HG03378 (cell line): Measurements from ENCODE around the gene HSD3B7.
"Not testable (repeated sequence)": the region's sequence is repeated elsewhere in the genome, so short reads cannot be mapped to it uniquely, and the experiment has no call there.

ENCODE experiments used
- ATAC-seq: cut with Tn5 transposase; IDR thresholded peaks from one replicate; pipeline ENCODE4 v1.9.1; 2021; ENCODE audit warnings: mild to moderate bottlenecking, moderate library complexity; ENCODE audit not compliant: unreplicated experiment

HSD3B7 gene

GRCh38 chr16:30998852-30999761 is 14.1 kb downstream of the HSD3B7 start:
- no peak for ATAC-seq

- no peak for ATAC-seq
Observed at GRCh38 chr16:31000671-31001382, 15.8 kb downstream of the HSD3B7 start.

GRCh38 chr16:31001507-31002249 is 16.7 kb downstream of the HSD3B7 start:
- no peak for ATAC-seq

GRCh38 chr16:31002250-31002700 is 17.3 kb downstream of the HSD3B7 start:
- ATAC-seq: no peak

DNA sequence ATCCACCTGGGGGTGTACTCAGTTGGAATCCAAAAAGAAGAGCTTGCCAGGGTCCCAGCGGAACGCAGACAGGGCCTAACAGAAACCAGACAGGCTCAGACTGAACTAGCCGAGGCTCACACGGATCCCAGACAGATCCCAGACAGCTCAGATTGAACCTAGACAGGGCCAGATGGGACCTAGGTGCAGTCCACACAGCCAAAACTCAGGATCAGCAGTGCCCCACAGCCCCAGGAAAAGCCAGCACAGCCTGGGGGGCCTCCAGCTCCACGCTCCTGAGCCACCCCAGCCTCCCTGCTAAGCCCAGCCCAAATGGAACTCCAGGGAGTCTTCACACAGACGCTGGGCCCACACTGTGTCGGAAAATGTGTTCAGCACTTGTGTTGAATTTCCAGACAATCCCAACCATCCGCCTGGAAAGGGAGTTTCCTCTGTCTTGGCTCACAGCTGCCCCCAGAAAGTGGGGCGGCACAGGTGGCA is 17.9 kb downstream of the HSD3B7 start:
- no peak for ATAC-seq

- ATAC-seq: no peak
Observed at GRCh38 chr16:31003744-31004143, 18.7 kb downstream of the HSD3B7 start.

DNA sequence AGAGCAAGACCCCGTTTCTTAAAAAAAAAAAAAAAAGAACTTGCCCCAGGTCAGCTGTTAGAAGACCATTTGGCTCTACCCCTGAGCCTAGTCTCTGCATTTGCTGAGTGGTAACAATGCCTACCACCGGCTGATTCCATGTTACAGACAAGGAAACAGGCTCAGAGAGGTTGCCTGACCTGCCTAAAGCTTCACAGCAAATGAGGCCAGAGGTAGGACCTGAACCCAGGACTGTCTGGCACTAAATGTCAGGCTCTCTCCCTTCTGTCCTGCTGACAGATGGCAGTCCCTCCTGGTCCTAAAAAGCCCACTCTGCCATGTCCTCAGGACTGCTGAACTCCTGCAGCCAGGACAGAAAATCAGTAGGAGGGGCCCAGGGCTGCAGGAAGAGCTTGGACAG is 19.7 kb downstream of the HSD3B7 start:
- ATAC-seq: no peak

DNA sequence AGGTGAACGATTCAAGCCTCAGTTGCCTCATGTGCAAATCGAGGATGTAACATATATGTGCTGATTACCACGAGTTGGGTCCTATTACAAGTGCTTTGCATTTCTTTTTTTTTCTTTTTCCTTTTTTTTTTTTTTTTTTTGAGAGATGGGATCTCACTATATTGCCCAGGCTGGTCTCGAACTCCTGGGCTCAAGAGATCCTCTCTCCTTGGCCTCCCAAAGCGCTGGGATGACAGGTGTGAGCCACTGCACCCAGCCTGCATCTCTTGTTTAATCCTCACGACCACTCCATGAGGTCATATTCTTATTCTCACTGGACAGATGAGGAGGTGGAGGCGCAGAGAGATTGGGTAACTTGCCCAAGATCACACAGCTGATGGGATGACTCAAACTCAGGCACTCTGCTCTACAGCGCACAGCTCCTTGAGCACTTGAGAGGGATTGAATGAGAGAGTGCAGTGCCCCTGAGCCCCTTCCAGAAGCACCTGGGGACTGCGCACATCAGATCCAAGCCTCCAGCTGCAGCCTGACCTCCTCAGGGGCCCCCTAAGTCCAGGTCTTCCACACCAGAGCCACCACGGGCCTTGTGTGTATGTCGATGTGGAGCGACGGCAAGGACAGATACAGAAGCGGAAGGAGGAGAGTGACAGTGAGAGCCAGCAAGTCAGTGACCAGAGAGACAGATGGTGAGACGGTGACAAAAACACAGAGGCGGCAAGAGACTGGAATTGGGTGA is 20.5 kb downstream of the HSD3B7 start:
- no peak for ATAC-seq

- ATAC-seq: no peak
Observed at GRCh38 chr16:31006086-31006385, 21.0 kb downstream of the HSD3B7 start.

- no peak for ATAC-seq
Observed at GRCh38 chr16:31006589-31006988, 21.6 kb downstream of the HSD3B7 start.

DNA sequence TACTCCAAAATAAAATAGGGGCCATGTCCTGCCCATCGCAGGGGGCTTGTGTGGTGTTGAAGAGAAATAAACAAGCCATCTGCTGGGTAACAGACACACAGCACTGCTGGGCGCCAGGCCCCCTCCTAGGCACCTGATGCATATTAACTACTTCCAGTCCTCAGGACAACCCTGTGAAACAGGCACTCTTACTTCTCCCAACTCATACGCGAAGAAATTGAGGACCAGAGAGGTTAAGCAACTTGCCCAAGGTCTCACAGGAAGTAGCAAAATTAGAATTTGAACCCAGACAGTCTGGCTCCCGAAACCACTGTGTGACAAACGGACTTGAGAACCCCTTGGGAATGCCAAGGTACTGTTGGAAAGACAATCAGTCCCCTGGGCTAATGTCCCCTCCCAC is 22.7 kb downstream of the HSD3B7 start:
- no peak for ATAC-seq

DNA sequence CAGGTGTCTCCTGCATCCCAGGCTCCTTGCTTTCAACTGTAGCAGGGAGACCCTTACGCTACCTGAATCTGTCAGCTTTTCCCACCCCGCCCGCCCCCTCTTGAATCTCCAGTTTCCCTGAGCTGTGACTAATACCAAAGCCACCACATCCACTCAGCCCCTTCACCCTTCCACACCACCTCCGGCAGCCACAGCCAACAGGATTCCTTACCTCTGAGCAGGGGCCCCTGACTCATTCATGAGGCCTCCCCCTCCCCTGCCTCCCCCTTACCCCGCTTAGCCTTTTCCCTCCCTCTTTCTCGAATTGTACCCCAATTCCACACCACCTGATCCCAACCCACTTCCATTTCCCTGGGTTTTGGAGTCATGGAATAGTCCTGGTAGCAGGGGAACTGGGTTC is 23.1 kb downstream of the HSD3B7 start:
- no peak for ATAC-seq

- no peak for ATAC-seq
Observed at GRCh38 chr16:31008551-31008950, 23.5 kb downstream of the HSD3B7 start.

- ATAC-seq: no peak
Observed at GRCh38 chr16:31009120-31009519, 24.1 kb downstream of the HSD3B7 start.

DNA sequence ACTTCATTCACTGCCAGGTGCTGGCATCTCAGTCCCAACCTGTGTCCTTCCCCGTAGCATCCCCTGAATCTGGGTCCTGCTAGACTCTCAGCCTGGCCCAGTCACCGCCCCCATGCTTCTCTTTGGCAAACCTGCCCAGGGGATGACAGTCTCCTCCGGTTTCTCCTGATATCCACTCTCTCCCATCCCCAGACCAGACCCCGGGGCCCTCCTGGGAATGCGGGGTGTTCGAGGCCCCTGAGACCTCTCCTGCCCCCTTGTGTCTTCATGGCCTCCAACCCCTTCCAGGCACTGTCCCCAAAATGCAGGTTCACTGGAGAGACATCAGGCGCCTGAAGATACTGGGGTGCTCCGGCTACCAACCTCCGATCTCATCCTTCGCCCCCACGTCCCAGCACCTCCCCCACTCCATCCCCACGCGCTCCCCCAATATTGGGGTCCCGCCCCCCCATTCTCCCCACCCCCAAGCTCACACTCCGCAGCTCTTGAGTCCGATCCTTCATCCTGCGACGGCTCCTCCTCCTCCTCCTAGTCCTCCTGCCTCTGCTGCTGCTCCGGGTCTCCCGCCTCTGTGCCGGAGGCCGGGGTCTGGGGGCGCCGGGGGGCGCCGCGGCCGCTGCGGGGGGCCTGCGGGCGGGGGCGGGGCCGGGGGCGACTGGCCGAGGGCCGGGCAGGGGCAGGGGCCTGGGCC is 25.0 kb downstream of the HSD3B7 start:
- ATAC-seq: no peak

GRCh38 chr16:31010585-31011325 is 25.7 kb downstream of the HSD3B7 start, which contains the start of gene STX1B:
Gene STX1B, minus strand, starts transcription at chr16:31010638. Its CDS starts 242 bp downstream, at chr16:31010396.
- ATAC-seq: no peak

DNA sequence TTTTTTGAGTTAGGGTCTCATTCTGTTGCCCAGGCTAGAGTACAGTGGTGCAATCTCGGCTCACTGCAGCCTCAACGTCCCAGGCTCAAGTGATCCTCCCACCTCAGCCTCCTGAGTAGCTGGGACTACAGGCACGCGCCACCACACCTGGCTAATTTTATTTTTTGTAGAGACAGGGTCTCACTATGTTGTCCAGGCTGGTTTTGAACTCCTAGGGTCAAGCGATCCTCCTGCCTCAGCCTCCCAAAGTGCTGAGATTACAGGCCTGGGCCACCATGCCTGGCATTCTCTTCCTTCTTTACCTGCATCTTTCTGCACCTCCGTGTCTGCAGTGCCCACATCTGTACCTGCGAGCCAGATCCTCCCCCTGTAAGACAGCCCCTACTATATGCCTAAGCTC is 26.8 kb downstream of the HSD3B7 start:
- ATAC-seq: not testable (repeated sequence)

GRCh38 chr16:31013292-31013691 is 28.3 kb downstream of the HSD3B7 start:
- ATAC-seq: not testable (repeated sequence)

- no peak for ATAC-seq
Observed at GRCh38 chr16:31016018-31016417, 31.0 kb downstream of the HSD3B7 start.
